ENCODE results near the gene ONECUT3. TPM values are rescaled to one million over a fixed set of nuclear protein-coding genes. Genes with fewer than 3 reads are reported as not detected.

The ONECUT3 gene
- total and polyA plus RNA-seq, 2 donors (not counting 3 experiments of a cell fraction or from before 2014, with no cell fraction given), result not detected

DNA sequence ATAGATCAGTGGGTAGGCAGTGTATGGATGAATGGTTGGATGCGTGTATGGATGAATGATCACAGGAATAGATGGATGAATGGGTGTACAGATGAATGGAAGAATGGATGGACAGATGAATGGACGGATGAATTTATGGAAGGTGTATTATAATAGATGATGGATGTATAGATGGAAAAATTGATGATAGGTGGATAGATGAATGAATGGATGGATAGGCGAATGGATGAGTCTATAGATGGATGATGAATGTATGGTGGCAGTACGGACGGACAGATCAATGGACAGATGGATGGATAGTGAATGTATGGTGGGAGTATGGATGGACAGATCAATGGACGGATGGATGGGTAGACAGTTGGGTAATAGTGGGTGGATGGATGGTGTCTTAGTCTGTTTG lies 49.0 kb upstream of the ONECUT3 start:
- no peaks in the 10 kb centered on the region for H3K9me1 ChIP-seq (replicated peaks; ENCODE audit: control insufficient read depth, extremely low read depth, insufficient read depth, low read length)
- H3K27ac ChIP-seq (ENCODE audit: insufficient read depth, low read depth, low read length), result no peak overlapping the region
- TF ChIP-seq POLR2AphosphoS5 (IDR thresholded peaks at IDR 0.05; ENCODE audit: insufficient read depth, low read depth, low read length) (no peak), MYC (IDR thresholded peaks at IDR 0.05; ENCODE audit: low read depth, low read length) (no peak), EZH2 (IDR thresholded peaks at IDR 0.05; ENCODE audit: borderline replicate concordance, low read depth, low read length, severe bottlenecking) (no peak), CTCF (IDR thresholded peaks at IDR 0.05; ENCODE audit: extremely low read depth in 1 of 2, insufficient read depth in 1 of 2, low read depth in 1 of 2, low read length in 2 of 2) (no peak), JUN (IDR thresholded peaks at IDR 0.05; ENCODE audit: borderline replicate concordance, insufficient read depth, insufficient read length, low read depth) (no peak), GATA2 (IDR thresholded peaks at IDR 0.05; ENCODE audit: insufficient read depth, insufficient read length, low read depth, low read length) (no peak), FOS (IDR thresholded peaks at IDR 0.05; ENCODE audit: borderline replicate concordance, insufficient read depth, low read length) (no peak), POLR2A (IDR thresholded peaks at IDR 0.05; ENCODE audit: low read depth, low read length) (no peak)
- TF ChIP-seq, protein P1, sequence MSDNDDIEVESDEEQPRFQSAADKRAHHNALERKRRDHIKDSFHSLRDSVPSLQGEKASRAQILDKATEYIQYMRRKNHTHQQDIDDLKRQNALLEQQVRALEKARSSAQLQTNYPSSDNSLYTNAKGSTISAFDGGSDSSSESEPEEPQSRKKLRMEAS (IDR thresholded peaks at IDR 0.05; ENCODE audit: insufficient read depth, insufficient read length), result no peak
- H2AFZ ChIP-seq (ENCODE audit: low read depth, low read length), result no peak overlapping the region
- intact Hi-C loops (cut with micrococcal nuclease) (no loop called here), dilution Hi-C loops (cut with MboI; ENCODE audit: extremely low pct_ligation_motif_present, low sequenced_read_pairs) (no loop called here)
- no peak overlapping the region for H3K9ac ChIP-seq (replicated peaks; ENCODE audit: extremely low read depth, insufficient read depth, low read length)
- no peaks in the 10 kb centered on the region for H4K20me1 ChIP-seq (replicated peaks; ENCODE audit: control insufficient read depth, extremely low read depth, insufficient read depth, low read length)
- H3K9me3 ChIP-seq (replicated peaks; ENCODE audit: control insufficient read depth, insufficient read depth, low read length), result no peaks in the 10 kb centered on the region
- no TSS peak for BruUV-seq (replicated peaks)
- no peaks in the 10 kb centered on the region for H3K79me2 ChIP-seq (ENCODE audit: control insufficient read depth, insufficient read depth, low read length)
- H3K36me3 ChIP-seq (ENCODE audit: control insufficient read depth in 2 of 2, extremely low read depth in 1 of 2, insufficient read depth in 2 of 2, low read length in 2 of 2), result no peaks in the 10 kb centered on the region
- H3K4me3 ChIP-seq (replicated peaks in 1 of 3; ENCODE audit: insufficient read depth in 1 of 3, low read depth in 1 of 3, low read length in 3 of 3), result no peak overlapping the region
- H3K4me2 ChIP-seq (ENCODE audit: insufficient read depth, low read length), result no peak overlapping the region
- no peaks in the 10 kb centered on the region for H3K4me1 ChIP-seq (ENCODE audit: control insufficient read depth, extremely low read depth, insufficient read depth, low read length)
- no peak for FAIRE-seq
- POLR2A ChIA-PET, result no interaction called here
- no peak for DNase-seq (ENCODE audit: low read depth, low spot score)
- CTCF ChIA-PET, result no interaction called here
- H3K27me3 ChIP-seq (ENCODE audit: control insufficient read depth in 2 of 2, insufficient read depth in 2 of 2, low read length in 2 of 2), result peaks cover 5 to 8% of the 10 kb centered on the region in 2 experiments
